Lung (tissue), 12 donors: Measurements from ENCODE around the gene SLC43A3. TPM values are rescaled to one million over a fixed set of nuclear protein-coding genes. Genes with fewer than 3 reads are reported as not detected.

Source experiments
- ATAC-seq: fragments of 200-7000 bp; cut with Tn5 transposase; one replicate; pipeline ENCODE4 v1.9.1; 2020; ENCODE audit warnings: moderate number of reproducible peaks; ENCODE audit not compliant: insufficient read depth, low FRiP score
- DNase-seq, 3 donors: peaks; one replicate each; pipeline ENCODE4 v3.0.0-alpha.2; 2013 to 2017
- H3K27ac ChIP-seq, 2 donors: one replicate each; pipeline ENCODE4 v1.5.1; 2013; ENCODE audit warnings: mild to moderate bottlenecking in 2 of 2, moderate library complexity in 2 of 2, control low read depth in 1 of 2, inconsistent platforms in 1 of 2, low read depth in 1 of 2, low read length in 1 of 2
- H3K27me3 ChIP-seq, 3 donors: one replicate each; pipeline ENCODE4 v1.5.1; 2013; ENCODE audit warnings: low read length in 2 of 3; ENCODE audit not compliant: control insufficient read depth in 3 of 3, insufficient read depth in 3 of 3
- H3K36me3 ChIP-seq, 4 donors: one replicate each; pipeline ENCODE4 v1.5.1; 2013; ENCODE audit warnings: low read length in 4 of 4, mild to moderate bottlenecking in 1 of 4, moderate library complexity in 1 of 4; ENCODE audit not compliant: control insufficient read depth in 4 of 4, insufficient read depth in 4 of 4
- H3K4me1 ChIP-seq, 5 donors: one replicate each; pipeline ENCODE4 v1.5.1; 2013; ENCODE audit warnings: low read length in 5 of 5, mild to moderate bottlenecking in 2 of 5, moderate library complexity in 1 of 5; ENCODE audit not compliant: control insufficient read depth in 5 of 5, insufficient read depth in 5 of 5
- H3K4me3 ChIP-seq: one replicate; pipeline ENCODE4 v1.5.1; 2013; ENCODE audit warnings: mild to moderate bottlenecking, control low read depth, moderate library complexity
- H3K9ac ChIP-seq, 2 donors: one replicate each; pipeline ENCODE4 v1.5.1; 2013; ENCODE audit warnings: low read length in 2 of 2, control low read depth in 1 of 2; ENCODE audit not compliant: insufficient read depth in 1 of 2
- H3K9me3 ChIP-seq, 4 donors: one replicate each; pipeline ENCODE4 v1.5.1; 2013; ENCODE audit warnings: low read length in 3 of 4, mild to moderate bottlenecking in 1 of 4, moderate library complexity in 1 of 4; ENCODE audit not compliant: control insufficient read depth in 4 of 4, insufficient read depth in 3 of 4
- CTCF ChIP-seq: IDR thresholded peaks from 2 replicates; pipeline ENCODE4 v1.5.1; 2012; ENCODE audit warnings: mild to moderate bottlenecking; ENCODE audit errors: control extremely low read depth, extremely low read depth
- WGBS, 2 donors: extraction: QIAGEN DNeasy Blood & Tissue Kit; methylation state at CpG; one replicate each; pipeline ENCODE4 v1.1.7; 2013; 5-methylcytosine and 5-hydroxymethylcytosine counted together
- polyA plus RNA-seq, 2 donors: library from polyadenylated mRNA; stranded (reverse); fragments of 200-250 nt; gene quantifications; one replicate each; pipeline ENCODE4 v1.2.1, GENCODE V29; 2013
- total RNA-seq, 2 donors: library from RNA; depleted of rRNA in 1 of 2; stranded (reverse); fragments of >200 nt in 1 of 2; gene quantifications; one replicate each; pipeline ENCODE4 v1.2.1, GENCODE V29; 2014 to 2021
- donor health status: control.
- donor health status: control.
- donor health status: Bipolar disorder and iron deficiency.
- donor health status: healthy.
- donor health status: DM: yes; HTN: yes; CAD: no.

SLC43A3 gene
- total and polyA plus RNA-seq, 4 donors, result 23.3 to 155 (median 105) TPM

DNA sequence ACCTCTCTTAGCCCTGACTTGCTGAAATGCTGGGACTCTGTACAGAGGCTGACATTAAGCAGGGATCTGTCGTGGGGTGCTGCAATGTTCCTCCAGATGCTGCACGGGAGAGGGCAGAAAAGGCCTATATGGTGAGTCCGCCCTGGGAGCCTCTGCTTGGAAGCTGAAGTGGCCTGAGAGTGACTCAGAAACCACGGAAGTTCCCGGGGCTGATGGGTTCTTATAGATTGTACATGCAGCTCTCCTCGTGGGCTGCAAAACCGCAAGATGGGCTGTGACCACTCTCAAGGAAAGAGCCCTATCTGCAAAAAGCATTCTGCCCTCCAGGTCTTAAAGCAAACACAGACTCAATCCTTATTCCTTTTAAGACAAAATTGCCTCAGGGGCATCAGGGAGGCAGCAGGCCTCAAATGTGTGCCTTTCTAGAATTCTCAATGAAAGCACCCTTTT is 5.8 kb upstream of the SLC43A3 start:
- DNase-seq, result peak in 1 of 3 donors; percentile 11
- H3K36me3 ChIP-seq, result no peaks in the 10 kb centered on the region
- peak overlapping the region in 1 of 2 donors; percentile 23 for H3K27ac ChIP-seq
- no peak overlapping the region for H3K4me3 ChIP-seq
- H3K4me1 ChIP-seq, result peaks cover 4 to 21% (median 14%) of the 10 kb centered on the region in 5 donors
- ATAC-seq, result peak; percentile 58
- H3K9me3 ChIP-seq, result no peaks in the 10 kb centered on the region
- H3K9ac ChIP-seq, result no peak overlapping the region
- no peaks in the 10 kb centered on the region for H3K27me3 ChIP-seq
- no peak for TF ChIP-seq CTCF
- WGBS, 2 donors, result 18 to 37% methylated on average over 7 of the region's 7 CpGs

GRCh38 chr11:57432149-57432561 is 5.2 kb upstream of the SLC43A3 start:
- no peak for TF ChIP-seq CTCF
- WGBS, 2 donors, result 25 to 49% methylated on average over 5 of the region's 5 CpGs
- H3K36me3 ChIP-seq, result no peaks in the 10 kb centered on the region
- H3K4me3 ChIP-seq, result no peak overlapping the region
- ATAC-seq (no peak), DNase-seq (peak in 1 of 3 donors; percentile 21)
- no peaks in the 10 kb centered on the region for H3K27me3 ChIP-seq
- H3K9ac ChIP-seq, result no peak overlapping the region
- peak overlapping the region in 1 of 2 donors; percentile 23 for H3K27ac ChIP-seq
- no peaks in the 10 kb centered on the region for H3K9me3 ChIP-seq
- peaks cover 7 to 26% (median 14%) of the 10 kb centered on the region in 5 donors for H3K4me1 ChIP-seq

DNA sequence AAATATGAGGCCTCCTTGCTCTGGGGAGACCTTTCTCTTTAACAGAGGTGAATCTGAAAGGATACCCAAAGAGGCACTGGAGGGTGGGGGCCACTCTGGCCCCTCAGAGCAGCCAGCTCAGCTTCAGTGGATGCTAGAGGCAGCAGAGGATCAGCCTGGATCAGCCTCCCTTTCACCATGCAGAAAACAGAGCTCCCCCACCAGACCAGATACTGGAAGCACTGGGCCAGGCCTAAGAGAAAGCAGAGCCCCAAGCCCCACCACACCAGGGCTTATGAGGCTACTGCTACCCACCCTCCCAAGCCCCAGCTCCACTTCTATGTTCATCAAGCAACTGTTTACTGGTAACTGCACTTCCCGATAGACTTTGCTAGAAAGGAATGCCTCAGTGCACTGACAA is 4.0 kb upstream of the SLC43A3 start:
- Histone ChIP-seq H3K27ac (no peak overlapping the region), H3K27me3 (no peaks in the 10 kb centered on the region), H3K4me1 (peaks cover 7 to 35% (median 20%) of the 10 kb centered on the region in 5 donors), H3K4me3 (no peak overlapping the region), H3K9me3 (no peaks in the 10 kb centered on the region), H3K9ac (no peak overlapping the region), H3K36me3 (peaks cover 0 to 1% (median 0%) of the 10 kb centered on the region in 4 donors)
- WGBS, 2 donors, result 76 to 94% methylated on average over 1 of the region's 1 CpG
- DNase-seq (no peak), ATAC-seq (no peak)
- TF ChIP-seq CTCF, result no peak

DNA sequence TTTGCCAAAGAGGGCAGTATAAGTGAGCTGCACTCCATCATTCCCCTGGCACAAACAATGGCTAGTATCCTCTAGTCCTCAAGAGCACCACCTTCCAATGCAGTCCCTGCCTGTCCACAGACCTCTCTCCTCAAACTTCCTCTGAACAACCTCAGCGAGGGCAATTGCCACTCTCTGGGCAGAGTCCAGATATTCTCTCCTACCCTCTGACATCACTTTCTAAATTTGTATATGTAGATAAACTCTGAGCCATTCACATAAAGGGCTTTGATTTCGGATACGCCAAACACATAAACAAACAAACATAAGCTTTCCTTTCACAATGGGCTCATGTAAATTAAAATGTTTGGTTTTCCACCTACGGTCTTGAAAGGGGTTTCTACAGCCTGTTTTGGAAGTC is 3.0 kb upstream of the SLC43A3 start:
- Histone ChIP-seq H3K36me3 (peaks cover 0 to 7% (median 0%) of the 10 kb centered on the region in 4 donors), H3K9me3 (no peaks in the 10 kb centered on the region), H3K4me3 (no peak overlapping the region), H3K27ac (peak overlapping the region in 1 of 2 donors; percentile 15), H3K9ac (no peak overlapping the region), H3K4me1 (peaks cover 7 to 40% (median 24%) of the 10 kb centered on the region in 5 donors), H3K27me3 (no peaks in the 10 kb centered on the region)
- TF ChIP-seq CTCF, result no peak
- WGBS, 2 donors, result 49 to 60% methylated on average over 4 of the region's 4 CpGs
- DNase-seq, result no peak
- ATAC-seq, result no peak
